ENCODE measurements around the gene IGFL1.
"Not testable (repeated sequence)": the region's sequence is repeated elsewhere in the genome, so short reads cannot be mapped to it uniquely, and the experiment has no call there.

Gene IGFL1

GRCh38 chr19:46202872-46203860, 26.4 kb upstream of the IGFL1 start:
- ATAC-seq: no peak

GRCh38 chr19:46204008-46204407, 25.5 kb upstream of the IGFL1 start:
- ATAC-seq: no peak

DNA sequence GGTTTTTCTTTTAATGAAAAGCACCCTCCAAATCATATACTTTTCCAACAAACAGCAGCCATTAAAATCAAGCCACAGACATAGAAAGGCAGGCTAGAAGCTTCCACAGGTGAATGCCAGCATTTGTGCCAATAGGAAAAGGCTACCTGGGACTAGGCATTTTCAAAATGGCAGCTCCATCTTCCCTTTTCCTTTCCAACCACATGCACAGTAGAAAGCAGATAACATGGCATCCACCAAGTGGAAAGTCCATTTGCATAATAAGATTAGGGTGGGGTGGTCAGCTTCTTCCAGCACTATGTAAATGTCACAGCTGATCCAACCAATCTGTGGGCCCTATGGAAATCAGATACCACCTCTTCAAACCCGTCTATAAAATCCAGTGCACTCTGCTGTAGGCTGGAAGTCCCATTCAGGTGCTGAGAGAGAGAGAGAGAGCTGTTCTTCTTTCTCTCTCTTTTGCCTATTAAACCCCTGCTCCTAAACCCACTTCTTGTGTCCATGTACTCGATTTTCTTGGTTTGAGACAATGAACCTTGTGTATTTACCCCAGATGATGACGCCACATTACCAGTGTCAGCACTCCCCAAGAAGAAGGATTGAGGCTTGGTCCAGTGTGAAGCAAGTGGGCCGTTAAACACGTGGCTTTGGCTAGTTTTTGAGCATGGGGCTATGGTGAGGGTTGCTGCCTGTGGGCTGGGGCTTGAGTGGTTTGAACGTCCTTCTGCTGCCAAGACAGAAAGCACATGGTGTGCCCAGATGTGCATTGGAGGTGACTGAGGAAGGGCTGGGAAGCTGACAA, 24.2 kb upstream of the IGFL1 start:
- ATAC-seq: no peak

DNA sequence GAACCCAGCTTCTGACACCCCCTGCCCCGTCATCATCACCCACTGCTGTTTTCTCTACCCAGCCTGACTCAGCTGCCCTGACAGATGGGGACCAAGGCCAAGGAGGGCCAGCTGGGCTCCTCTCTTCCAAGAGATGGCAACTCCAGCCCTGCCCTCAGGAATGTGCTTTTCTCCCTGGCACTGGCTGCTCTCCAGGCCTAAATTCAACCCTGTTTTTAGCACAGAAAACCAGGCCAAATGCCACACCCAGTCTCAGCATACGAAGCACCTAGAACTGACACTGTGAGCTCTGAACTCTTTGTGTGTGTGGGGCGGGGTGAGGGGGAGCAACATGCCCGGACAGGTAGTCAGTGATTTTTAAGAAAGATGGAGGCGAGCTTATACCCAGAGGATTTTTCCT, 23.4 kb upstream of the IGFL1 start:
- no peak for ATAC-seq

DNA sequence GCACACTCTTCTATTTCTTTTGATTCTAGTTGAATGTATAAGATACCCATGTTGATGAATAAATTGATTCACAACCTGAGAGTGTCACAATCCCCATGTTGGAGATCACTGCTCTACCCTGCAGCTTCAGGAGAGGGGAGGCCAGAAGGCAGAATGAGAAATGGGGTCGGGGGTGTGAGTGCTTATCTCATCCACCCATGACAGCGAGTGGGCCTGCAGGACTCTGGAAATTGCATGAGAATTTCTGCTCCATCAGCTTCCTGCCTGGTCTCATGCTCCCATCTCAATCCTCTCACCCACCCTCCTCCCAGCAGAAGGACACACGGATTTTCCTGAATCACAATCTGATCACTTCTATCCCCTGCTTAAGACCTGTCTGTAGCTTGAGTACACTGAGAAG, 22.9 kb upstream of the IGFL1 start:
- no peak for ATAC-seq

DNA sequence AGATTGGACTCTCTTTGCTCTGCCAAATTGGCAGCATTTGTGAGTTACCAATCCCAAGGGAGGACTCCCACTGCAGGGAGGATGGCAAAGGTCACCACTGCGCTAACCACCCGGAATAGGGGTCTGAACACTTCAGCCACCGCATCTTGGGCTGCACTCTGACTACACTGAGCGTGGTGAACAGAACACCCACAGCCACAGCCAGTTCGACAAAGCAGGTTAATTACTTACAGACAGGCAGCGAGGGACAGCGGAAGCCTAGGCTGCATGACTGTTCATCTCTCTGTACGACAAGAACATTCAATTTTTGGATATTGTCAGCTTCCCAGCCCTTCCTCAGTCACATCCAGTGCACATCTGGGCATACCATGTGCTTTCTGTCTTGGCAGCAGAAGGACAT, 21.7 kb upstream of the IGFL1 start:
- not testable (repeated sequence) for ATAC-seq

DNA sequence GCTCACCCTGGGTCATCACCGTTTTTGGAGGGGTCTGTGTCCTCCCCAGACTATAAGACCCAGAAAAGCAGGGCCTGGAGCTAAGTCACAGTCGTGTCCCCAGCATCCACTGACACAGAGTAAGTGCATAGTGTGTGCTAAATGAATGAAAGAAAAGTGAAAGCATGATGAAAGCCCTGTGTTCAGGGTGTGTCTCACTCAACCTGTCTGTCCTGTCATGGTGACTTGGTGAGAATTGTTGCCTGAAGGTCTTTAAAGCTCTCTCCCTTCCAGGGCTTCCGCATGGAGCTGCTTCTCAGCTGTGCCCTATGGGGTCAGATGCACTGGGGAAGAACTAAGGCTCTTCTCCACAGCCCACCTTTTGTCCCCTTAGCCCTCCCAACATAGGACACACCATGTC, 20.5 kb upstream of the IGFL1 start:
- peak; percentile 55 to 70 for ATAC-seq

- peak in 1 of 2 donors; percentile 21 for ATAC-seq
Observed at GRCh38 chr19:46209472-46209871, 20.1 kb upstream of the IGFL1 start.

DNA sequence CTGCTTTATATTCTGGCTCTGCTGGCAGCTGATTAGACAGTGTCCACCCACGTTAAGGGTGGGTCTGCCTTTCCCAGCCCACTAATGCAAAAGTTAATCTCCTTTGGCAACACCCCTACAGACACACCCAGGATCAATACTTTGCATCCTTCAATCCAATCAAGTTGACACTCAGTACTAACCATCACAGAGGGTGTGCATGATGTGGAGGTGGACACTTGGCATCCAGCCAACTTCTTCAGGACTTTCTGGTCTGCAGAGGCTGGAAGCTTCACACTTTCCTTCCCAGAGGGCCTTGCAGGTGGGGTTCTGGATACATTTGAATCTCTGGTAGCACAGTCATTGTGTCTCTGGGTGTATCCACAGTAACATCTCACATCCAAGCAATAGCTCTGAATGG, 18.9 kb upstream of the IGFL1 start:
- ATAC-seq: no peak

DNA sequence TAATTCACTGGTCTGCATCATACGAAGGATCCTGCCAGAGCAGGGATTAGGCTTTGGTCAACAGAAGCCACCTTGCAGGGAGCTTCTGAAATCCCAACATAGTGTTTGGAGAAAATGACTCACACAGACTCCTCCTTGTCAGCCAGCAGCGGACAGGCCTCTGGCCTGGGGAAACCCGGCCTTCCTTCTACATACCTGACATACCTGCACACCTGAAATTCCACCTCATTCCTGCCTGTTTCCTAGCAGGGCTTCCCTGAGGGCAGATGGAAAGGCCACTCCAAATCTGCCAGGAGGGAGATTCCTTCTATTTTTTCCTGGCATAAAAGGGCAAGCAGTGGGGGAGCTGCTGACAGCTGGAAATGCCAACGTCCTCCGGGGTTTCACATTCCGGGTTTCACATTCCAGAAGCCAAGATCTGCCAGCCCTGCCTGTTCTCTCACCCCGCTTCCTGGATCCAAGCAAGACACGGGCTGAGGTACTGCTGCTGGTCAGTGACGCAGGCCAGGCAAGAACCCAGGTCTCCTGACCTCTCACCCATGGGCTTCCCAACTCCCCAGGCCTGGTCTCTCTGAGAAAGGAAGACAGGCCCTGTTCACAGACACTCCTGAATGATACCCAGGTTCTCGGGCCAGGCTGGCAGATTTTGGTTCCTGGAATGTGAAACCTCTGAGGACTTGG, 18.2 kb upstream of the IGFL1 start:
- ATAC-seq: no peak

DNA sequence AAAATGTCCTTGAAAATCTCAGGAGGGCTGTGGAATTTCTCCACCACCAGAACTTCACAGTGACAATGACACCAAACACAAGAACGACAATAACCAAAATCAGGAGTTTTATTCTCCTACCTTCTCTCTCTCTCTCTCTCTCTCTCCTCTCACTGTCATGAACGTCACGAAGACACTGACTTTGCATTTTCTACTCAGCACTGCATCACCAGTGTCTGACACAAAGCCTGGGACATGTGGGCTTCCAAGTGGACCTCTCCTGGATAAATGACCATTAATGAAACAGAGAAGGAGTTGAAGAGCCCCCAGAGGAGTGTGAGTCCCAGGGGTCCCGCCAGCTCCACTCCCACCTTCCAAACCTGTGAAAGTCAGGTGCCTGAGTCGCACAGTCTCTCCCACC, 16.9 kb upstream of the IGFL1 start:
- ATAC-seq: not testable (repeated sequence)

- no peak for ATAC-seq
Observed at GRCh38 chr19:46213156-46213555, 16.4 kb upstream of the IGFL1 start.

DNA sequence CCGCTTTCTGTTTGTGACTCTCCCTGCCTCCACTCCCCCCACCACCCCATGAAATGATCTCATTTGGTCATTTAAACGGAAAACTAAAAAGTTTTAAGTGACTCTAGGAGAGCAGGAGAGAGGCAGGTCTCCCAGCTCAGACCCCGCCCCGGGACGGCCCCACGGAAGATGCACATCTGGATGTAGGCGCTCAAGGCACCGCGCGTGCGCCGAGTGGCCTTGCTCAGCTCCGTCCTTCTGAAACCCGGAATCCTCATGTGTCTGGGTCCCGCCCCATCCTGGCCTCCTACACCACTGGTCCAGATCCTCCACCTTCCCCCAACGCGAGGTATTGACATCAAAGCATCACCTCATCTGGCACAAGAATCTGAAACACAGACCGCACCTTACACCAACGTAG, 15.7 kb upstream of the IGFL1 start:
- ATAC-seq: no peak

DNA sequence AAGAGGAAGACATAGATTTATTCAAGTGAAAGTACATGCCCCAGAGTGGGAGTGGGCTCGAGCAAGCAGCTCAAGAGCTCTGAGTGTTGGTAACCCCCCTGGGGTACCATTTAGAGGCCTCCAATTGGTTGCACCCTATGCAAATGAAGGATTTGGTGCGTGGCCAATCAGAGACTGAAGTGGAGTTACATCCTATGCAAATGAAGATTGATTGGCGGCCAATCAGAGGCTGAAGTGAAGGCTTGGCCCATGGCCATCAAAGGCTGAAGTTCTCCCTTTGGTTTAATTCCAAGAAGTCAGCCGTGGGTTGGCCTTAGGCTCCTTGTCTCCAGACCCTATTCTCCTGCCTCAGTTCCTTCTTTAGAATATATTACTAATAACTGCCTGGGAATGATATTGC, 12.9 kb upstream of the IGFL1 start:
- no peak for ATAC-seq

- no peak for ATAC-seq
Observed at GRCh38 chr19:46217476-46217875, 12.1 kb upstream of the IGFL1 start.

DNA sequence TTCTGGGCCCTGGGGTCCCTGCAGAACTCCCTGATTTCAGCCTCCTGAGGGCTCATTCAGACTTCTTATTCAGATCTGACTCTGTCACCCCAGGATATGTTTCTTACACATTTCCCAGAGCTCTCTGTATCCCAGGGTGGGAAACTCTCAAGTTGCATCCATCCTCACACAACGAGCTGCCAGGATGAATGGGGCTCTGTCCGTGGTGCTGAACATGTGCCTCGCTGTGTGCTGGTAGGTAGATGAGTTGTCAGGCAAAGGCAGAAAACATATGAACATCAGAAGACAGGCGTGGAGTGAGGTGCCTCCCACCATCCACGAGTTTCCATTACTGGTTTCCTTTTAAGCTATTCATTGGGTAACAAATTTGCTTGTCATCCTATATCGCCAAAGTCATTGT, 11.4 kb upstream of the IGFL1 start:
- no peak for ATAC-seq

- no peak for ATAC-seq
Observed at GRCh38 chr19:46220038-46220615, 9.4 kb upstream of the IGFL1 start.

- ATAC-seq: no peak
Observed at GRCh38 chr19:46221152-46221551, 8.4 kb upstream of the IGFL1 start.

GRCh38 chr19:46221981-46222610, 7.4 kb upstream of the IGFL1 start:
- no peak for ATAC-seq

GRCh38 chr19:46223787-46224186, 5.8 kb upstream of the IGFL1 start:
- ATAC-seq: not testable (repeated sequence)

- ATAC-seq: no peak
Observed at GRCh38 chr19:46224773-46225172, 4.8 kb upstream of the IGFL1 start.

DNA sequence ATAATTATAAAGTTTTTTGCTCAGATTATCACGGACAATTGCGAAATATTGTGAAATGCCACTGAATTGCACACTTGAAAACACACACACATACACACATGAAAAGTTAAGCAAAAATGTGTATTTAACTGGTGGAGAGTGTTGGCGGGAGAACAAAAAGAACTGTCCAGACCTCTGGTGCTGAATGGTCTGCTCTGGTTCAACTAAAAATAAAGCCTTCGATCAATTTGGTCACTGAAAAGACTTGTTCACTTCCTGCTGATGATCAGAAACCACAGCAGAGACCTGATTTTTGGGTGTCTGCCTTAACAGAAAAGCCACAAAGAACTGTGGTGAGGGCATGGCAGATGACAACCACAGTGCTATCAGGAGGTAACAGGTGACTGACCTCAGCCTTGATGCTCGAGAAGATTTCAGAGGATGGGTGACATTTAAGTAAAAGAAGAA, 4.0 kb upstream of the IGFL1 start:
- ATAC-seq: no peak

Measured in activated CD4-positive, CD25-positive, alpha-beta regulatory T cell treated with anti-CD3 and anti-CD28 coated beads, Interleukin-2, amount 50 U/mL, for 24 hours (primary cell).